ENCODE results near the gene PLAAT2.

DNA sequence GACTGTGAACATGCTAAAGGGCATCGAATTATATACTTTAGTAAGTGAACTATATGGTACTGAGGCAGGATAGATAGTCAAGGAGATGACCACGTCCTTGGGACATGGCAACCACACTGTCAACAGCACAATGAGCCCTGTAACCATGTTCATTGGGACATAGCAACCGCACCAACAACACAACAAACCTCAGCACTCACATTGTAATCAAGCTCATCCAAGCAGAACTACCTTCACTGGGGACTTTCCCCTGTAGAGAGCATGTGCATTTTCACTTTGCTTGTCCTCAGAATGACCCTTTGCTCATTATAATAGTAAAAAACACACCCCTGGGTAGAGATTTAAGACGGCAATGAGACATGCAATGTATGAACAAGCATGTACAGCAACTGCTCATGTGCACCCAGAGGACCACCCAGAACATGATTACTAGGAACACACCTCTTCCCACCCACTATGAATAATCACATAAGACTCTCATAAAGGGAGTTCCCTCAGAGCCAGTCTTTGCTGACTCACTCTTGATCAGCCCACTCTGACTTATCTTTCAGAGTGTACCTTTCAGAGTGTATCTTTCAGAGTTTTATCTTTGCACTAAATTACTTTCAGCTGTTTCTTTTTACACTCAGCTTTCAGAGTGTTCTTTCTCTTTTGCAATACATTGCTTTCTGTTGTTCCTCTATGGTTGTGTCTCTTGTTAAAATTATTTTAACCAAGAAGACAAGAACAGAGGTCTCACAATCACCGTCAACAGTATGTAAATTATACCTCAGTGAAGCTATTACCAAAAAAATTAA is 4.1 kb upstream of the PLAAT2 start:
- no peak for TF ChIP-seq BACH2 (CRISPR knock-in tag; IDR thresholded peaks at IDR 0.05; ENCODE audit: borderline replicate concordance)
- no peak for TF ChIP-seq RARB (CRISPR knock-in tag; IDR thresholded peaks at IDR 0.05)
- TF ChIP-seq, protein P1, sequence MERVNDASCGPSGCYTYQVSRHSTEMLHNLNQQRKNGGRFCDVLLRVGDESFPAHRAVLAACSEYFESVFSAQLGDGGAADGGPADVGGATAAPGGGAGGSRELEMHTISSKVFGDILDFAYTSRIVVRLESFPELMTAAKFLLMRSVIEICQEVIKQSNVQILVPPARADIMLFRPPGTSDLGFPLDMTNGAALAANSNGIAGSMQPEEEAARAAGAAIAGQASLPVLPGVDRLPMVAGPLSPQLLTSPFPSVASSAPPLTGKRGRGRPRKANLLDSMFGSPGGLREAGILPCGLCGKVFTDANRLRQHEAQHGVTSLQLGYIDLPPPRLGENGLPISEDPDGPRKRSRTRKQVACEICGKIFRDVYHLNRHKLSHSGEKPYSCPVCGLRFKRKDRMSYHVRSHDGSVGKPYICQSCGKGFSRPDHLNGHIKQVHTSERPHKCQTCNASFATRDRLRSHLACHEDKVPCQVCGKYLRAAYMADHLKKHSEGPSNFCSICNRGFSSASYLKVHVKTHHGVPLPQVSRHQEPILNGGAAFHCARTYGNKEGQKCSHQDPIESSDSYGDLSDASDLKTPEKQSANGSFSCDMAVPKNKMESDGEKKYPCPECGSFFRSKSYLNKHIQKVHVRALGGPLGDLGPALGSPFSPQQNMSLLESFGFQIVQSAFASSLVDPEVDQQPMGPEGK (CRISPR knock-in tag; IDR thresholded peaks at IDR 0.05; ENCODE audit: borderline replicate concordance), result no peak
- no peak for TF ChIP-seq GLIS3 (CRISPR knock-in tag; IDR thresholded peaks at IDR 0.05)
- TF ChIP-seq ZC3H10 (CRISPR knock-in tag; IDR thresholded peaks at IDR 0.05), result no peak
- TF ChIP-seq TOX (CRISPR knock-in tag; IDR thresholded peaks at IDR 0.05; ENCODE audit: borderline replicate concordance), result no peak
- TF ChIP-seq ZFP3 (CRISPR knock-in tag; IDR thresholded peaks at IDR 0.05), result no peak
- no peak for TF ChIP-seq ZFP30 (CRISPR knock-in tag; IDR thresholded peaks at IDR 0.05)
- no peak for TF ChIP-seq TCF4 (CRISPR knock-in tag; IDR thresholded peaks at IDR 0.05; ENCODE audit: borderline replicate concordance)
